Superior temporal gyrus (tissue), 1 donor: ENCODE data around the gene PPP2R5C.

Experiments used
- DNase-seq: peaks from one replicate; pipeline ENCODE4 v3.0.0-alpha.2; 2016; ENCODE audit errors: extremely low spot score

The PPP2R5C gene

DNA sequence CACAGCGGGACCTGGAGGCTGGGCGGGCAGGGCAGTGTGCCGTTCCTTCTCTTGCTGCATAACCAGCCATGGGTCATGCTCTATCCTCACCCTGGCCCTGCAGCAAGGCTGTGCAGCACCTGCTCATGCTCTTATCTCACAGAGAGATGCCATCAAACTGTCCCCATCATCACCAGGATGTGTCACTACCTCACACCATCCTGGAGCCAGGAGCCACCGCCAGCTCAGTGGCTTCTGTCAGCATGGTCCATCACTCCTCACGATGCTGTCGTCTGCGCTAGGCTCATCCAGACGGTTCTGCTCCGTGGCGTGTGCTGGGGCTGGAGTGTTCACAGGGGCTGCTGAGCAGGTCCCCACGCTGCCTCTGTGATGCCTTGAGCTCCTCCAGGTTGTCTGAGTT is 125.7 kb downstream of the PPP2R5C start:
- no peak for DNase-seq

DNA sequence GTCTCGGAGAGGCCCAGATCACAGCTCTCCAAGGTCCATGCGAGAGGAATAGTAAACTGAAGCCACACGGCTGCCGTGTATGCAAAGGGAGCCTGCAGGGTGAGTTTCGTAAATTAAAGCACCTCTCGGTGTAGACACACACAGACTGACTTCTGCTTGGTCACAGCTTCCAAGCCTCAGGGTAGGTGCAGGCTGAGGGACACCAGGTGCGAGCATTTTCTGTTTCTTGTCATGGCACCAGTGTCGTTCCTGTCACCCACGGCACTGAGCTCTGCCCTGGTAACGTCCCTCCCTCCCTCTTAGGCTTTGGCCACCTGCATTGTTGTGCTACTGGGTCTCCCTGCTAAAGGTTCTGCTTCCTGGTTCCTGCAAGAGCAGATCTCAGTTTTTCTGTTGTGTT is 126.7 kb downstream of the PPP2R5C start:
- DNase-seq, result no peak

- DNase-seq, result no peak
Observed at GRCh38 chr14:101889366-101889765, 127.9 kb downstream of the PPP2R5C start.

GRCh38 chr14:101889898-101890297 is 128.4 kb downstream of the PPP2R5C start:
- peak; percentile 32 for DNase-seq

GRCh38 chr14:101891471-101891870 is 130.0 kb downstream of the PPP2R5C start:
- DNase-seq, result no peak

DNA sequence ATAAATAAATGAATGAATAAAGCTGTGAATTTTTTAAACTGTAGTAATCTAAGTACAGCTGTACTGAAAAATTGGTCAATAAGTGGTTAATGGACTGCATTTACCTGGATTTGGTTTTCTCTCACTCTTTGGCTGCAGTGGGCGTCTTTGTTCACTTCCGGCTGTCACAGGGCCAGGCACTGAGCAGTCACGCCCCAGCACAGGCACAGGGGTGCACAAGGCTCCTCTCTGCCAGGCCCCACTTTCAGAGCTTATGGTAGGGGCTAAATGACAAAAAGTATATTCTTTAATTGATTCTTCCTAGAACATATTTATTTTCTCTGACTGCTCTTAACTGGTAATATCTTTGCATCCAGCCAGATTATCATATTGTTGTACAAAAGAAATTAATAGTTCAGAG is 132.2 kb downstream of the PPP2R5C start:
- DNase-seq, result no peak

DNA sequence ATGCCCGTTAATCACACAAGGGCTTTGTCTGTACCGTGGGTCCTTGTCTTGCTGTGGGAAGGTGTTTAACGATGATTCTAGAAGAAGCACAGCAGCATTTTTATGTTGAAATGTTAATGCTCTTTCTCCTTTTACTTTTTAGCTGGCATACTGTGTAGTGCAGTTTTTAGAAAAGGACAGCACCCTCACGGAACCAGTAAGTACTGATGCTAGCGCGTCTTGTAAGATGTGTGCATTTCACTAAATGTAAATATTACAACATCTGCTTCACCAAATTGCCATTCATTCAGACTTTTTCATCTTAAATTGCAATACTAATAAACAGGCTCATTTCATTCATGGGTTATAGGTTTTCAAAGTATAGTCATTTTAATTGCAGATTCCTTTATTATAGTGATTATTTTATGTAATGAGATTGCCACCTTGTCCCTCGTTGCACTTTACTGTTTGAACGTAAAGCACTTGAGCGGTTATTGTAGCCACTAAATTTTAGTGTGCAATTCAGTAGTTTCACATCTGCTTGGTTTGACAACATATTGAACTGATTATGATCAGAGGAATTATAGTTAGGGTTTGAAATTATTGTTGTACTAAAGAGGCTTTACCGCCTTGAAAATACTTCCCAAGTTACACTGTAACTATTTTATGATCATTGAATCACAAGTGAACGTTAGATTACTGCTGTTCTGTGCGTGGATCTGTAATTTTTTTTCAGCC is 133.0 kb downstream of the PPP2R5C start:
- no peak for DNase-seq

- DNase-seq, result no peak
Observed at GRCh38 chr14:101895256-101895655, 133.7 kb downstream of the PPP2R5C start.

DNA sequence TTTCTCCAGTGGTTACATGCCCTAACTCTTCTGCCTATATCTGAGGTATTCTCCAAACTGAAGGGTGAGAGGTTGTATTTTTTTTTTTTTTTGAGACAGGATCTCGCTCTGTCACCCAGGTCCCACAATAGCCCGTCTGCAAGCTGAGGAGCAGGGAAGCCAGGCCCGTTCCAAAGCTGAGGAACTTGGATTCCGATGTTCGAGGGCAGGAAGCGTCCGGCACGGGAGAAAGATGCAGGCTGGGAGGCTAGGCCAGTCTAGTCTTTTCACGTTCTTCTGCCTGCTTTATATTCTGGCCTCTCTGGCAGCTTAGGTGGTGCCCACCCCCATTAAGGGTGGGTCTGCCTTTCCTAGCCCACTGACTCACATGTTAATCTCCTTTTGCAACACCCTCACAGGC is 135.8 kb downstream of the PPP2R5C start:
- no peak for DNase-seq

GRCh38 chr14:101898416-101898815 is 136.9 kb downstream of the PPP2R5C start:
- no peak for DNase-seq

GRCh38 chr14:101899263-101899662 is 137.8 kb downstream of the PPP2R5C start:
- DNase-seq, result no peak

DNA sequence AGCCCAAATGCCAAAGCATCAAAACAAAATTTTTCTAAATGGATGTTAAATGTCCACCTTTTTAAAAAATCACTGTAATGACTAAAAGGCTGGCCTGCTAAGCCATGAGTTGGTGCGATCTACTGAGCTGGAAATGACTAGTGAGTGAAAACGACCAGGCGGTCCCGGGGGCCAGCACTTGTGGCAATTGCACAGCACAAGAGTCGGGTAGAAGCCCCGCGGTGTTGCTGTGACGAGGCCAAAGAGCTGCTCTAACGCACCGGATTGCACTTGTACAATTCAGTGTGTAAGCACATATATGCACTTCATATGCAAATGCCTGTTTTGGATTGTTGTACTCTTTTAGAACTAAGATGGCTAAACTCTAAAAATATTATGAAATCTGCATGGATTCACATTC is 138.7 kb downstream of the PPP2R5C start:
- no peak for DNase-seq

DNA sequence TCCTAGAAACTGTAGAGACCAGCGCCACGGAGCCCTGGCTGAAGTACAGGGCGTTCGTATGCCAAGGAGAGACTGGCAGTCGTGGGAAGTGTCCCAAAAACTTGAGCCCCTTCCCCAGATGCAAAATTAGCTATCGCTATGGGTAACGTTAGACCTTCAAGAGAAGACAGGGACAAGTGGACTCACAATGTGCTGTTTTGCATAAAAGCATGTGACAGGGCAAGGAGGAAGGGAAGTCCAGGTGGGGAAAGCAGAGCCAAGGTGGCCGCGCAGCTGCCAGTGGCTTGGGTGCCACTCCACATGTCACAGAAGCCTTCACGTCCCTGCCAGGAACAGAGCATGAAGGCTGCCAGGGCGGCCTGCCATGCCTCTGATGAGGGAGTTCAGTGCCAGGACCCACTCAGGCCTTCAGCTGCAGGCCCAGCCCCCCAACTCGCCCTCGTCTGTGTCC is 141.6 kb downstream of the PPP2R5C start:
- DNase-seq, result peak; percentile 24

DNA sequence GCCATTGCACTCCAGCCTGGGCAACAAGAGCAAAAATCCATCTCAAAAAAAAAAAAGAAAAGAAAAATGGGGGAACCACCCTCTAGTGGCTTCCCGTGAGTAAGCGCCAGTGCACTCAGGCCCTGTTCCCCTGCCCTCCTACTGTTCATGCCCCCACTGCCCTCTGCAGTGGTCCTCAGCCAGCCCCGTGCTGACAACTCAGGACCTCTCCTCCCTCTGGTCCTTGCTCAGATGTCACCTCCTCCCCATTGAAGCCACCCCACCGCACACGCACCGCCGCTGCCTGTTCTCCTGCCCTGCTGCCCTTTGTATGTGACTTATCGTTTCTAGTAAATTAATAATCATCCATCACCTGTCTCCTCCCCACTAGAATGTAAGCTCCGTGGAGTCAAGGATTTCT is 144.1 kb downstream of the PPP2R5C start:
- DNase-seq, result no peak

DNA sequence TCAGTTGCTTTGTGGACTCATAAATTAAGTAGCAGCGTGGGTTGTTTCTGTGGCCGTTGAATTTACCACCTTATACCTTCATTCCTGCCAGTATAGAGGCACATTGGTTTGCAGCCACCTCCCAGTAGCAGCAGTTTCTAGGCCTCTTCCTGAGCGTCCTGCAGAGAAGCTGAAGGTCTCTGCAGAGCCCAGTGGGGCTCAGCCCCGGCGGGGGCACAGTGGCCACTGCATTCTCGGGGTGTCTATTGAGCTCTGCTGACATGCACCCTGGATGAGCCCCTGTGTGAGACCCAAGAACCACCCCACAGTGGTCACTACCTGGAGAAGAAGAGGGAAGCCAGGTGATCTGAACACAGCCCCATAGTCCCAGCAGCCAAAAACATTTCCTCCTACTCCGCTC is 145.1 kb downstream of the PPP2R5C start:
- no peak for DNase-seq

- no peak for DNase-seq
Observed at GRCh38 chr14:101907619-101908018, 146.1 kb downstream of the PPP2R5C start.

DNA sequence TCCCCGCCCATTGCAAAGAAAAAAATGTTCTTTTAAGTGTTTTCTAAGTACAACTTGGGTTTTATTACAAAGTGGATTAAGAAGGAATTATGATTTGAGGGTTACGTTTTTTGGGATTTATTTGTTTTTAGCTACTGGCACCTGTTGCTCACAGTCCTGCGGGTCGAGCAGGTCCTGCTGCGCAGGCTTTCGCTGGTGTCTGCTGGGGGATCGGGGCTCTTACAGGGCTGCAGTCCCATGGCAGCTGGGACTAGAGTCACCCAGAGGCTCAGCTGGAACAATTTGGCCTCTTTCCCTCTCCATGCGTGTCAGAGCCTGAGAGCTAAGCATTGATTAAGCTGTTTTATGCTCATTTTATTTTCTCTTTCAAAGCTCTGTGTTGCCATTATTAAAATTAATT is 147.3 kb downstream of the PPP2R5C start:
- no peak for DNase-seq

DNA sequence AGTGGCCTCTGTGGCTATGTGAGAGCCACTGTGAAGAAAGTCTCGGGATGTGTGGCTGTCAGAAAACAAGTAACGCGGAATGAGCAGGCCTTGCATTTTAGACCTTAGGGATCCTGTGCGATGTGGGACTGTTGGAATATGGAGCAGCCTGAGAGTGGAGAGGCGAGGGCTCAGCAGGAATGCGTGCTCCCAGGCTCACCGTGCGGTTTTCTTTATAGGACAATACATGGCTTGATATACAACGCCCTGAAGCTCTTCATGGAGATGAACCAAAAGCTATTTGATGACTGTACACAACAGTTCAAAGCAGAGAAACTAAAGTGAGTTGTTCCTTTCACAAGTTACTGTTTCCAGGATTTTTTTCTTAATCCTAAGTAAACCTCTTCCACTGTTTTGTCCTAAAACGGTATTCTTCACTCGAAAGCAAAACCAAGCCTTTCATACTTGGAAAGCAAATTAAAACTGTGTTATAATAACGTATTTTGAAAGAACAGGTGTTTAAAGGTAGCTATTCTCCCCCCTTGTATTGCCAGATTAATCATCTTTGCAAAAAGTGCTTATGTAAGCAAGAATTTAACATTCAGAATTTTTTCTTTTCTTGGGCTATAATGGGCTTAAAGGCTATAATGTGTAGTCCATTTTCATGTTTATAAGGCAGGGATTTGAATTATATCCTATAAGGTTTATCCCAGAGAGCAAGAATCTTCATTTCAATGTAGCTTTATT is 148.0 kb downstream of the PPP2R5C start:
- DNase-seq, result no peak

GRCh38 chr14:101912841-101913240 is 151.3 kb downstream of the PPP2R5C start:
- no peak for DNase-seq

- no peak for DNase-seq
Observed at GRCh38 chr14:101914083-101914482, 152.6 kb downstream of the PPP2R5C start.

- DNase-seq, result no peak
Observed at GRCh38 chr14:101915871-101916815, 154.6 kb downstream of the PPP2R5C start.

GRCh38 chr14:101916816-101917412 is 155.4 kb downstream of the PPP2R5C start:
- no peak for DNase-seq
